Activated T-helper 1 cell treated with anti-CD3 and anti-CD28 coated beads, Interleukin-2, amount 50 U/mL, for 16 hours (primary cell): Measurements from ENCODE around the gene HEATR9.
"Not testable (repeated sequence)": the region's sequence is repeated elsewhere in the genome, so short reads cannot be mapped to it uniquely, and the experiment has no call there.

Experiments
- DNase-seq, 2 donors: peaks; one replicate each; pipeline ENCODE4 v3.0.0-alpha.2; 2020; ENCODE audit warnings: low read depth in 1 of 2, low spot score in 1 of 2

HEATR9 gene, protein sequence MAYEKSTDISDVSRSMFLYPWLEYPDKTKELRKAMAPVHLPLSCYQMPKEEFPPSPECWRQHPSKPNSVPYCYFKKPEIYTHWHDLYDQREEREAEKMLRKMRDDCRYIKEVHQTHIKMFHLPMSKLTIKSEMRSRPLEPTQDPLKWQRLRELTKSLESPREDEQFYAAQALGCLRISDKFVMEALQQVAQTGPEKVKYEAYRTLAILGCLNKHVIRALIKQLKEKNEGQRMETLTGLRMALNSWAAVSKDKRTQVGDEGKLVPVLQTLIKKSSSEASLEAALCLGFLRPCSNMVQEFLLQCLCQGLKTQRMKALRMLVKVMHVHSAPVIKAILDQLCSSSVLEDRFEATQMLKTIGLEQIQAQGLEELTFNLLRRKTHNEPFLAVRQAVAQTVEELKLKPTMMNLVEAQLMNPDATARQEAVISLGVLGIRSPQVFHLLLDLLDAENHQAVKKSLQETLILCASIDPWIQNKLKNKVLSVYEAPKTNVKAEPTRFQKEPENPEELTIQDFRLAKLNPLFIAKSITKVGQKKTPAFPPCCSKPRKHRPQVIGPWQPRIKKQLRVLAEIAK

DNA sequence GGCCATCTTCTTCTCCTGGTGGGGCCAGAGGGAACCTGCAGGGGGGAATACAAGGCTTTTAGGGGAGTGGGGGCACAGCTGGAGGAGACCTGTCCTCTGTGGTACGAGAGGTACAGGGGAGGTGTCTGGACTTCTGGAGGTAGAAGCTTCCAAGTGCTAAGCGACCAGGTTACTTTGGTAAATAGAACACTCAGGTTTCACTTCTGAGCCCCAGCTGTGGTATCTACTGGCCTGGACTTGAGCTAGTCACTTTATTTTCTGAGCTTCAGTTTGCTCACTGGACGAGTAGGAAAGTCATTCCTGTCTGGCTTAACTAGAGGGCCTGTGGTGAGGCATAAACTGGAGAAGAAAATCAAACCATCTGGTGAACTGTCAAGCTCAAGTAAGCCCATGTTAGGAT, at the start of gene HEATR9:
Gene HEATR9 (minus strand): TSS at position 155 of the 400 bp plus-strand sequence. CDS start 149 bp downstream, at position 6.
- DNase-seq, result no peak

DNA sequence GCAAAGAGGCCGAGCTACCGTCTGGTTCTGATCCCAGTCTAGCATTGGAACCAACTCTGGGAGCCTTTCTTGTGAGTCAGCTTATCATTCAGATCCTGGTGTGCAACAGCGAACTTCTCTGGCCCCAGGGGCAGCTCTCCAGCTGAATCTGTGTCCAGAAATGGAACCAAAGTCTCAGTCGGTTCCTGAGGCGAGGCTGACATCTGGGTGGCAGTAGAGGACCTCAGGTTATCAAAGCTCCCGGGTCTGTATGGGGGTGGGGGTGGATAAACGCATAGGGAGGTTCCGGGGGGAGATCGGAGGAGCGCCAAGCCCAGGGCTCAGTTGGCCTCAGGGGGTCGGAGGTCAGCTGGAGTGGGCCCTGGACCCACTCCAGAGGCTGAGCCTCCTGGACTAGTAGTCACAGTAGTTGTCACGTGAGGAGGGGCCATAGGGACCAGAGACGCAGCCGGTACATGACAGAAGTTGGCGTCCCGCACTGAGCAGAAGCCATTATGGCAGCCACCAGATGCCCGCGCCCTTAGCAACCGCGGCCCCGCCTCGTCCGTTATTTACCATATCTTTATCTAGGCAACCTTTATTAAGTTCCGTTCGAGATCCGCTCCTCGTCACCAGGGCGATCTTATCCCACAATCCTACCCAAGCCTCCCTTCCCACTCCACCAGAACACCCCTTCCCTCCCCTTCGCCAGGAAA, 49.0 kb upstream of the HEATR9 start:
- DNase-seq, result no peak

DNA sequence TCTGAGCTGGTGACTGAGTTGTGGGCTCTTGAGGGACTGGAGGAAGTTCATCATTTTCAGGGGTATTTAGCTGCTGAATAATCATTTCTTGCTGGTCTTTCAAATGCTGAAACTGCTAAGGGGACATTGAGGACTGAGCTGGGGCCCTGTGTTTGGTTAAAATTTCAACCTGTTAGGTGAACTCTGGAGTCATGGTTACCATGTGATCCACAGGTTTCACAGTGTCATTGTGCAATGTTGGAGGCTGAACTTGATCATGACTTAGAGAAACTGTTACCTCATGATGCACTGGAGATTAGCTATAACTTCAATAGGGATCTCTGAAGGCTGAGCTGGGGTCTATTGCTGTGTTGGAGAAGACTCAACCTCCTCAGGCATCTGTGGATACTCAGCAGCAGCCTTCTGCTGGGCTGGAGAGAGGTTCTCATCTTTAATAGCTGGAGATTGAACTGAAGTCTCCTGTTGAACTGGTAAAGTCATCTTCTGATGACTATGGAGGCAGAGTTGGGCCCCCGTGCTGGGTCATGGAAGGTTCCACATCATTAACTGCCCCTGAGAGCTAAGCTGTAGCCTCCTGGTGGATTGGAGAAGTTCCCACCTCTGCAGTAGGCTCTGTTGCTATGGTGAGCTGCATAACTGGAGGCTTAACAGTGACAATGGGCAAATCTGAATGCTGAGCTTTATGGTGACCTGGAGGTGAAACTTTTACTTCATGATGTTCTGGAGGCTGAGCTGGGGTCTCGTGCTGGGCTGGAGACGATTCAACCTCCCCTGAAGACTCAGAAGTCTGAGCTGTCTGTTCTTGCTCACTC, 46.7 kb upstream of the HEATR9 start:
- no peak for DNase-seq

DNA sequence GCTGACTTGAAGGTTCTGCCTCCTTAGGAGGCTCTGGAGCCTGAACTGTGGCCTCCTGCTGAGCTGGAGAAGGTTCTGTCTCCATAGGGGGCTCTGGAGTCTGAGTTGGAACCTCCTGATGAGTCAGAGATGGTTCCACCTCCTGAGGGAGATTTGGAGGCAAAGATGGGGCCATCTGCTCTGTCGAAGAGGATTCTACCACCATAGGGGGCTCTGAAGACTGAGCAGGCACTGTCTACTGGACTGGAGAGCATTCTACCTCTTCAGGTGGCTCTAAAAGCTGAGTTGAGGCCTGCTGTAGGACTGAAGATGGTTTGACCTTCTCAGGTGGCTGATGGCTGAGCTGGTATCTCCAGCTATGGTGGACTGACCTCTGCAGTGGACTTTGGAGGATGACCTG, 45.7 kb upstream of the HEATR9 start:
- DNase-seq, result no peak

DNA sequence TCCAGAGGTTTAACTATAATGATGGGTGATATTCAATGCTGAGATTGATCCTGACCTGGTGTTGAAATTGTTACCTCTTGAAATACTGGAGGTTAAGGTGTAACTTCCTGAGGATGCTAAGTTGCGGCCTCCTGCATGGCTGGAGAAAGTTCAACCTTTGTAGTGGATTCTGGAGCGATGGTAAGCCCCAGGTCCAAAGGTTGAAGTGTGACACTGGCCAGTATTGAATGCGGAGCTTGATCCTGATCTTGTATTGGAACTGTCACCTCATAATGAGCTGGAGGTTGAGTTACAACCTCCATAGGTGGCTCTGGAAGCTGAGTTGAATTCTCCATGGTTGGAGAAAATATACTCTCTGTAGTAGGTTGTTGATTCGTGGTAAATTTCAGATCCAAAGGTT, 44.9 kb upstream of the HEATR9 start:
- no peak for DNase-seq

DNA sequence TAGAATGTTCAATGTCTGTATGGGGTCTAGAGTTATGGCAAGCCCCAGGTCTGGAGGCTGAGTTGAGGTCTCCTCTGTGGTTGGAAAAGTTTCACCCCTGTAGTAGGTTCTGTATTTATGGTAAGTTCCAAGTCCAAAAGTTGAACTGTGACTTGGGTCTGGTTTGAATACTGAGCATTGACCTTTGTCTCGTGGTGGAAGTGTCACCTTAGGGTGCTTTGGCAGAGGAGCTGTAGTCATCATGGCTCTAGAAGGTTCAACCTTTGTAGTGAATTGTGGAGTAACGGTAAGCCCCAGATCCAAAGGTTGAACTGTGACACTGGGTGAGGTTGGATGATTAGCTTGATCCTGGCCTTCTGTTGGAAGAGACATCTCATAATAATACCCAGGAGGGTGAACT, 44.3 kb upstream of the HEATR9 start:
- no peak for DNase-seq

DNA sequence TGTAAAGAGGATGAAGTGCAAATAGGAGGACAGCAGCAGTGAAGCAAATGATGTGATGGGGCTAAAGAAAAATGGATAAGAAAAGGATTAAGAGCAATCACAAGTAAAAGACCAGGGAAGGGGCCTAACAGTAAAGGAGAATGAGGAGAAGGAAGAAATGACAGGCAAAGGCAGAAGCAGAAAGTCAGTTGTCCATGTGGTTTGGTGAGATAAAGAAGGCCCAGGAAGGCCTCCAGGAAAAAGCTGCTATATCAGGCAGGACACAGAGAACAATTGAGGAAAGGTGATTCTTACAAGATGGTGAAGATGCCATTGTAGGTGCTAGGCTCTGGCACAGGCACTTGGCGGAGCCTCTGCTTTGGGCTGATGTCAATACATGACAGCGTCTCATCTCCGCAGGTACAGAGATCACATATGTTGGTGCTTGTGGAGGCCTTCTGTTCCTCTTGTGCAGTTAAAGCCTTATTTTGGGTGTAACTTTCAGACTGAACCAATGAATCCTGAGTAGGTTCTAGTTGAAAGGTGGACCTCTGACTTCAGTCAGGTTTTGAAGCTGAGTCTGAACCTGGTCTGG, 43.7 kb upstream of the HEATR9 start:
- DNase-seq, result no peak

DNA sequence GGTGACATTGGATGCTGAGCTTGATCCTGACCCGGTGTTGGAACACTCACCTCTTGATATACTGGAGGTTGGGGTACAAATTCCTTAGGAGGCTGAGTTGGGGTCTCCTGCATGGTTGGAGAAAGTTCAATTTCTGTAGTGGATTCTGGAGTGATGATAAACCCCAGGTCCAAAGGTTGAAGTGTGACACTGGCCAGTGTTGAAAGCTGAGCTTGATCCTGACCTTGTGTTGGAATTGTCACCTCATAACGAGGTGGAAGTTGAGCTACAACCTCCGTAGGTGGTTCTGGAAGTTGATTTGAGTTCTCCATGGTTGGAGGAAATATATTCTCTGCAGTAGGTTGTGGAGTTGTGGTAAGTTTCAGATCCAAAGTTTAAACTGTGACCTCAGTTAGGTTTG, 40.7 kb upstream of the HEATR9 start:
- DNase-seq, result no peak

DNA sequence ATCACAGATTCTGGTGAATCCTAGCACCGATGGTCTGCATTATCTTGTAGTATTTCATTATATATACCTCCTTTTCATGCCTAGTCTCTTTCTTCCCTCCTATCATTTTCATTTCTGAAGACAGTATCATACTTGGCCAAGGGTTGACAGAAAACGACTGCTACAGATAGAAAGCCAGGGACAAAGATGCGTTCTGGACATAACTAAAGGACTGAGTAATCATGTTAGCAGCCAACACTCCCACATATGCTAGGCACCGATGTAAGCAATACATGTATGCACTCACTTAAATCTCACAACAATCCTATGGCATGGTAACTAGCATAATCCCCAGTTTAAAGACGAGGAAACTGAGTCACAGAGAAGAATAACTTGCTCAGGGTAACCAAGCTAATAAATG, 39.0 kb upstream of the HEATR9 start:
- DNase-seq, result no peak

DNA sequence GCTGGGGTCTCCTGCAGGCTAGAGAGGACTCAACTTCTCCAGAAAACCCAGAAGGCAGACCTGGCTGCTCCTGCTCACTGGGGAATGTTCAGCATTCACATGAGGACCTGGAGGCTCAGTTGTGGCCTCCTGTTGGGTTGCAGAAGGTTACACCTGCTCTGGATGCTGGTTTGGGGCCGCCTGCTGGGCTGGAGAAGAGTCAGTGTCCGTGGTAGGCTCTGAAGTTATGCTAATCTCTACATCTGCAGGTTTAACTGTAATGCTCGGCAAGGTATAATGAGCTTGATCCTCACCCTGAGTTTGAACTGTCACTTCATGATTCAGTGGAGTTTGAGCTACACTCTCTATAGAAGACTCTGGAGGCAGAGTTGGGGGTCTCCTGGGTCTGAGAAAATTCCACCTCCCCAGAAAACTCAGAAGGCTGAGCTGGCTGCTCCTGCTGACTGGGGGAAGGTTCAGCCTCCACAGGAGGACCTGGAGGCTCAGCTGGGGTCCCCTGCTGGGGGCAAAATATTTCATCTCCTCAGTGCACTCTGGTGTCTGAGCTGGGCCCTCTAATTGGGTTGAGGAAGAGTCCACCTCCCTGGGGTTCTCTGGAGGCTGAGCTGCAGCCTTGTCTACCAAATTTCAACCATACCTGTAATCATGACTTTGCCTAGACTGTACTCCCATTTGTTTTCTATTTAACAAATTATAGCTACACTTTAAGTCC, 38.4 kb upstream of the HEATR9 start:
- DNase-seq, result no peak

DNA sequence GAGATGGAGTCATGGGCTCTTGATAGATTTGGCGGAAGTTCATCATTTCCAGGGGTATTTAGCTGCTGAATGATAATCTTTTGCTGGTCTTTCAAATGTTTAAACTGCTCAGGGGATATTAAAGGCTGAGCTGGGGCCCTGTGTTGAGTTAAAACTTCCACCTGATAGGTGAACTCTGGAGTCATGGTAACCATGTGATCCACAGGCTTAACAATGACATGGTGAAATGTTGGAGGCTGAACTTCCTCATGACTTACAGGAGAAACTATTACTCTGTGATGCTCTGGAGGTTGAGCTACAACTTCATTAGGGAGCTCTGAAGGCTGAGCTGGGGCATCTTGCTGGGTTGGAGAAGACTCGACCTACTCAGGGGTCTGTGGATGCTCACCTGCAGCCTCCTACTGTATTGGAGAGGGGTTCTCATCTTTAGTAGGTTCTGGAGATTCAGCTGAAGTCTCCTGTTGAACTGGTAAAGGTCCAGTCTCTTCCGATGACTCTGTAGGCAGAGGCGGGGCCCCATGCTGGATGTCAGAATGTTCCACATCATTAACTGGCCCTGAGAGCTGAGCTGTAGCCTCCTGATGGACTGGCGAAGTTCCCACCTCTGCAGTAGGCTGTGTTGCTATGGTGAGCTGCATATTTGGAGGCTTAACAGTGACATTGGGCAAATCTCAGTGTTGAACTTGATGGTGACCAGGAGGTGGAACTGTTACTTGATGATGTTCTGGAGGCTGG, 37.7 kb upstream of the HEATR9 start:
- no peak for DNase-seq

DNA sequence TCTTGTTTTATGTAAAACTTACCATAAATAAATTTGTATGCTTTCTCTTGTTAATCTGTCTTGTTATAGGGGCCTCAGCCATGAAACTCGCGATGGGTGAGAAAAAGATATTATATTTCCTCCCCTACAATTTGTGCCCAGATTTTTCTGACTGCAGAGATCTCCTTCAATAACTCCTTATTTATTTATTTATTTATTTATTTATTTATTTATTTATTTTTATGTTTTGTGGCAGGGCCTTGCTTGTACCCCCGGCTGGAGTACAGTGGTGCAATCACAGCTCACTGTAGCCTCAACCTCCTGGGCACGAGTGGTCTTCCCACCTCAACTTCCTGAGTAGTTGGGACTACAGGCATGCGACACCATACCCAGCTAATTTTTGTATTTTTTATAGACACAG, 34.8 kb upstream of the HEATR9 start:
- DNase-seq, result no peak

DNA sequence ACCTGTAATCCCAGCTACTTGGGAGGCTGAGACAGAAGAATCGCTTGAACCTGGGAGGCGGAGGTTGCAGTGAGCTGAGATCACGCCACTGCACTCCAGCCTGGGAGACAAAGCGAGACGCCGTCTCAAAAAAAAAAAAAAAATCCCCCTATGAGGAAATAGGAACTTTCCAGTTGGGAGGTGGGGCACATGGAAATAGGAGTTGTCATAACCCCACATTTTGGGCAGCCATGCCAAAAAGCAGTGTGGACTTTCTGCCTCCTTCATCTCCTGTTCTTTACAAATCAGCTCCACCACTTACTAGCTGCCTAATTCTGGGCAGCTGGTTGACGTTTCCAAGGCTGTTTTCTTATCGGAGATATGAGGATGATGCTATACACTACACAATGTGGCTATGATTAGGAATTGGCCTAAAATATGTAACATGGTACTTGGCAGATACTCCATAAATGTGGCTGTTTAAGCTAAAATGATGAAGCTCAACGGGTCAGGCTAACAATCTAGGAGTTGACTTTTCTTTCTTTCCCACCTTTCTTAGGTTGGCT, 33.0 kb upstream of the HEATR9 start:
- DNase-seq, result no peak

DNA sequence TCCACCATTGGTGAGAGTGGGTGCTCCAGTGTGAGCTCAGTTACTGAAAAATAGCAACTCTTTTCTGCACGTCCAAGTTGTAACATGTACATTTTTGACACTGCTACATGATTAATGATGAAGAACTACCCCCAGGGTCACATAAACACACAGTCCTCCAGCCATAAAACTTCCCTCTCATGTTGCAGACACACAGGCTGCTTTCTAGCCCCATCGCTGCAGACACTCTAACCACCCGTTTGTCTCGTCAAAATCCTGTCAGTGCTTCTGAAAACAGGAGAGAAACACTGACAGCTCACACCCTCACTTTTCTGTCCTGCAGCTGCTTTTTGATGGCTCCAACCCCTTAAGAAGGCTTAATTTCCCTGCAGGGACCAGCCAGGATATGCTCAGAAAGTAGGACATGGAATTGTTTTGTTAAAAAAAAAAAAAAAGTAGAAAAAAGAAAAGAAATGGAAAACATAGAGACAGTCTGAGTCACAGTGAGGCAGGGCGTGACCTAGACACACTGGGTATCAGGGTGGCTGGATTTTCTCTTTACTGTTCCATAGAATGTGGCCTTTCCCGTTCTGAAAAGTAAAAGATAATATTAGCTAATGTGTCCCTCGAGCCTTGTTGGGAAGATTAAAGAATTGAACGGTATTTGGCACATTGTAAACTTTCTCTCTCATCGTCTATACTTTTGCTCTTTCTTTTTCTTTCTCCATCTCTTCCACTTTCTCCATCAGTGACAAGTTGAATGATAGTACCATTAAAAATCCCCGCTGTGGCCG, 32.2 kb upstream of the HEATR9 start:
- no peak for DNase-seq

DNA sequence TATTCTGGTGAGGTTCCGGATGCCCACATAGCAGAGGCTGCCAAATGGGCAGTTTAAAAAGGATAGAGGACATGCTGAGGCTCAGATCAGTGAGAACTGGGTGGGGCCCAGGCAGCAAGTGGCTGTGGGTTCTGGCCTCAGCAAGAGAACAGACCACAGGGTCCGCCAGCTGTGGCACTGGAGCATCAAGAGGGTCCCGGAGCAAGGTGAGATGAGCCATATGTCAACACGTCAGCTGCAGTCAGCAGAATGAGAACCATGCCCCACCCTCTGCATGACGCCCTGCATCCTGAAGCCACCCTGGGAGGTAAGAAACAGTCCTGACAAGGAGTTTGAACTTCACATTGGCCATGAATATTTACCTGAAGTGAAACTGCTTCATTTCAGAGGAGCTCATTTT, 31.6 kb upstream of the HEATR9 start:
- DNase-seq, result no peak

DNA sequence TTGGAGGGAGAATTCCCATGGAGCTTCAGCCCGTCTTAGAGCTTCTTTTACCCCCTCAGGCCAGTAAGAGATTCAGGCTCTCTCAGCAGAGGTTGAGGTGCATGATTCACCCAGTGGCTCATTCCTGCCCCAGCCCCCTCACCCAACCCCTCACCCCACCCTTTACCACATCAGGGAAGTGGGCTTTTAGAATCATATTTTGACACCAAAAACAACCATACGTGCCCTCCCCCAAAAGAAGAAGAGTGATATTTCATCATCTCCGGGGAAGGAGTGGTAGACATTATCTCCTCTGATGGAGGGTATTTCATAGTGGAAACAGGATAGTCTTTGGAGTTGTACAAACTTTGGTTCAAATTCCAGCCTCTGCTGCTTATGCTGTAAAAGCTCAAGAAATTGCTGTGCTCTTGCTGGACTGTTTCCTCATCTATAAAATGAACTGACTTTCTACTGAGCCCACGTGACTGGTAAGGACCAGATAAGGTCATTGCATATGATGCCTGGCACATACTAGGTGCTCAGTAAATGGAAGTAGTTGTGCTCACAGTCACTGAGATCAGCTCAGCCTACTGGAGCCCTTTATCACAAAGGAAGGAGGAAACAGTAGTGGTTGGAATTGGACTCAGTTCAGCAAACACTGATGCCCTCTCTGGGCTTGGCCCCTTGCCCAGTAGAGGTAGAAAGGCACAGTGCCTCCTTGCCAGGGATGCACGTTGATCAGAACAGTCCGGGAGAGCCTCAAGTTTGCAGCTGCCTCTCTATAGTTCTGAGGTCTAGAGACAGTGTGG, 29.8 kb upstream of the HEATR9 start:
- no peak for DNase-seq

DNA sequence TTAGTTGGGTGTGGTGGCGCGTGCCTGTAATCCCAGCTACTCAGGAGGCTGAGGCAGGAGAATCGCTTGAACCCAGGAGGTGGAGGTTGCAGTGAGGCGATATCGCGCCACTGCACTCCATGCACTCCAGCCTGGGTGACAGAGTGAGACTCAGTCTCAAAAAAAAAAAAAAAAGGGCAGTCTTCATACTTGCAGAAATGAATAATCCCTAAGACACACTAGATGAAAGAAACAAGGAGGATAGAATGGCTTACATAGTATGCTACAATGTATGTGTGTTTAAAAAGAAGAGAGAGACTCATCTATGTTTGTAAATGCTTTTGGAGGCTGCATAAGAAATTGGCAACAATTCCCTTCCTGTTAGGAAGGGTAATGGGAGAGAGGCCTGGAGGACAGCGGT, 29.1 kb upstream of the HEATR9 start:
- not testable (repeated sequence) for DNase-seq
